Endothelial cell of umbilical vein (primary cell): ENCODE measurements around the gene TRANK1. TPM values are rescaled to one million over a fixed set of nuclear protein-coding genes. Genes with fewer than 3 reads are reported as not detected.

Experiments
- BruUV-seq: library from RNA; stranded (reverse); fragments of 400-500 nt; replicated peaks from 2 replicates; lab custom pipeline; 2021; lab: Mats Ljungman, UMichigan
- CTCF ChIA-PET: fragments of 300-600, 350-600 bp; sonication (Branson Sonifier 250); formaldehyde crosslinking; loops from one replicate; lab custom pipeline; 2021; ENCODE audit warnings: antibody characterized with exemption, inconsistent platforms; lab: Charles Lee
- POLR2A ChIA-PET: fragments of 300-600, 350-600 bp; sonication (Branson Sonifier 250); formaldehyde crosslinking; loops from one replicate; lab custom pipeline; 2021; ENCODE audit warnings: antibody characterized with exemption, inconsistent platforms; lab: Charles Lee
- DNase-seq: peaks from one replicate; pipeline ENCODE4 v3.0.0-alpha.2; 2011; ENCODE audit warnings: low read depth, low spot score
- FAIRE-seq: peaks from 2 replicates; lab custom pipeline; 2011; peaks lifted over from hg19 to GRCh38; lab: Jason Lieb, UNC
- H2AFZ ChIP-seq: 2 replicates; pipeline ENCODE4 v1.6.0; 2012; ENCODE audit warnings: low read depth, low read length, control low read depth, inconsistent platforms
- H3K27ac ChIP-seq: 2 replicates; pipeline ENCODE4 v1.5.1; 2011; ENCODE audit warnings: low read depth, mild to moderate bottlenecking, control low read depth, low read length, moderate library complexity; ENCODE audit not compliant: insufficient read depth
- H3K27me3 ChIP-seq, 2 experiments: 2 replicates each; pipeline versions ENCODE4 v1.6.0 to v1.6.1; 2011; ENCODE audit warnings: low read length in 2 of 2, mixed read lengths in 1 of 2; ENCODE audit not compliant: control insufficient read depth in 2 of 2, insufficient read depth in 2 of 2
- H3K36me3 ChIP-seq, 2 experiments: 2 replicates in 1 of 2; 3 replicates in 1 of 2; pipeline ENCODE4 v1.5.1; 2011; ENCODE audit warnings: low read length in 2 of 2, mild to moderate bottlenecking in 1 of 2, moderate library complexity in 1 of 2; ENCODE audit not compliant: control insufficient read depth in 2 of 2, insufficient read depth in 2 of 2; ENCODE audit errors: extremely low read depth in 1 of 2
- H3K4me1 ChIP-seq: 3 replicates; pipeline ENCODE4 v1.5.1; 2011; ENCODE audit warnings: mild to moderate bottlenecking, low read length; ENCODE audit not compliant: control insufficient read depth, insufficient read depth; ENCODE audit errors: extremely low read depth
- H3K4me2 ChIP-seq: 2 replicates; pipeline ENCODE4 v1.6.1; 2011; ENCODE audit warnings: low read length, control low read depth, mixed read lengths; ENCODE audit not compliant: insufficient read depth
- H3K4me3 ChIP-seq, 3 experiments: fragments of 200-600 bp in 1 of 3; sonication (generic), shearing (Covaris generic) in 1 of 3; replicated peaks in 1 of 3; 2 replicates each; pipeline ENCODE4 v1.5.1; 2011 to 2016; ENCODE audit warnings: control low read depth in 3 of 3, low read length in 3 of 3, mild to moderate bottlenecking in 2 of 3, inconsistent platforms in 1 of 3, low read depth in 1 of 3, moderate library complexity in 1 of 3; ENCODE audit not compliant: insufficient read depth in 1 of 3
- H3K79me2 ChIP-seq: 2 replicates; pipeline ENCODE4 v1.6.0; 2012; ENCODE audit warnings: low read length, inconsistent platforms; ENCODE audit not compliant: control insufficient read depth, insufficient read depth
- H3K9ac ChIP-seq: replicated peaks from 2 replicates; pipeline ENCODE3; 2011; ENCODE audit warnings: low read length, control low read depth; ENCODE audit not compliant: insufficient read depth; ENCODE audit errors: extremely low read depth
- H3K9me1 ChIP-seq: replicated peaks from 3 replicates; pipeline ENCODE4 v1.6.0; 2011; ENCODE audit warnings: mild to moderate bottlenecking, low read length; ENCODE audit not compliant: control insufficient read depth, insufficient read depth; ENCODE audit errors: extremely low read depth
- H3K9me3 ChIP-seq: replicated peaks from 2 replicates; pipeline ENCODE4 v1.5.1; 2012; ENCODE audit warnings: low read length, inconsistent platforms; ENCODE audit not compliant: control insufficient read depth, insufficient read depth
- H4K20me1 ChIP-seq: replicated peaks from 2 replicates; pipeline ENCODE3; 2011; ENCODE audit warnings: mild to moderate bottlenecking, low read length; ENCODE audit not compliant: control insufficient read depth, insufficient read depth; ENCODE audit errors: extremely low read depth
- CTCF ChIP-seq, 2 donors: IDR thresholded peaks; 1 replicate in 1 of 2; 2 replicates in 1 of 2; pipeline ENCODE4 v1.5.1; 2011; ENCODE audit warnings: low read length in 2 of 2, mild to moderate bottlenecking in 2 of 2, moderate library complexity in 2 of 2, control low read depth in 1 of 2, inconsistent platforms in 1 of 2, low read depth in 1 of 2; ENCODE audit not compliant: insufficient read depth in 1 of 2; ENCODE audit errors: extremely low read depth in 1 of 2
- EZH2 ChIP-seq: IDR thresholded peaks from 2 replicates; pipeline ENCODE4 v1.6.1; 2012; ENCODE audit warnings: borderline replicate concordance, low read depth, mild to moderate bottlenecking, moderate library complexity, low read length, inconsistent platforms; ENCODE audit not compliant: severe bottlenecking
- FOS ChIP-seq: IDR thresholded peaks from 2 replicates; pipeline ENCODE4 v1.6.1; 2011; ENCODE audit warnings: mild to moderate bottlenecking, low read length, moderate library complexity, borderline replicate concordance; ENCODE audit not compliant: insufficient read depth
- GATA2 ChIP-seq: IDR thresholded peaks from 2 replicates; pipeline ENCODE4 v1.7.0; 2011; ENCODE audit warnings: low read depth, mild to moderate bottlenecking, moderate library complexity, mixed read lengths, low read length; ENCODE audit not compliant: insufficient read length, insufficient read depth
- JUN ChIP-seq: IDR thresholded peaks from 2 replicates; pipeline ENCODE4 v1.6.1; 2011; ENCODE audit warnings: borderline replicate concordance, low read depth; ENCODE audit not compliant: insufficient read length, insufficient read depth
- MYC ChIP-seq: IDR thresholded peaks from one replicate; pipeline ENCODE4 v1.6.1; 2011; ENCODE audit warnings: mild to moderate bottlenecking, low read depth, low read length
- POLR2A ChIP-seq: IDR thresholded peaks from 2 replicates; pipeline ENCODE4 v1.6.1; 2012; ENCODE audit warnings: low read depth, mild to moderate bottlenecking, control low read depth, low read length
- POLR2AphosphoS5 ChIP-seq: IDR thresholded peaks from 2 replicates; pipeline ENCODE4 v1.6.1; 2012; ENCODE audit warnings: low read depth, mild to moderate bottlenecking, control low read depth, low read length, moderate library complexity; ENCODE audit not compliant: insufficient read depth
- dilution Hi-C: fragments of 300-500 bp; cut with MboI; formaldehyde crosslinking; loops from one replicate; pipeline ENCODE4 v1.15.0; 2019; ENCODE audit warnings: low sequenced_read_pairs; ENCODE audit not compliant: extremely low pct_ligation_motif_present
- intact Hi-C: fragments of 100-400 bp; cut with micrococcal nuclease; formaldehyde crosslinking; loops from one replicate; pipeline ENCODE4 v1.10.0; 2022
- polyA plus RNA-seq, 4 experiments: library from polyadenylated mRNA; depleted of rRNA in 3 of 4; stranded (reverse) in 3 of 4; unstranded in 1 of 4; fragments of >200 nt; gene quantifications; 2 replicates each; pipeline versions ENCODE4 v1.2.1 to v1.2.3, GENCODE V29; 2011 to 2012; ENCODE audit warnings: missing spikeins in 1 of 4
- total RNA-seq: library from RNA; stranded (reverse); gene quantifications from 2 replicates; pipeline ENCODE4 v1.2.3, GENCODE V29; 2021
- TF ChIP-seq, protein P1 (sequence below): IDR thresholded peaks from 2 replicates; pipeline ENCODE4 v1.6.1; 2011; ENCODE audit not compliant: insufficient read depth, insufficient read length

TRANK1 gene
- total and polyA plus RNA-seq, 2 donors (not counting 3 experiments of a cell fraction or from before 2014, with no cell fraction given) = 4.6 to 14.4 TPM

DNA sequence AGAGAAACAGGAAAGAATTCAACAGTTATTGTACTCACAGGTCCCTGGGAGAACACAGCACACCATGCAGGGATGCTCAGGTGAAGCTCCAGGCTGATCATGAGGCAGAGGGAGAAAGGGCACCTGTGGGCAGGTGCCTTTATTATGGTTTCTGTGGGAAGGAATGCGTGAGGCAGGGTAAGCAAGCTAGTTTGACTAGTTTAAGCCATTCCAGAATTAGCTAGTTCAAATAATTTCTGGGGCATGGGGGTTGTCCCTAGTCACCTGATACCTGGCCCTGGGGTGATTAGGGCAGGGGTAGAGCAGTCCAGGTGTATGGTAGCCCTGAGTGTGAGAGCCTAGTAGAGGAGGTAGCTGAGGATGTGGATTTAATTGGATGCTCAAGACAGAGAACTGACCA, 132.6 kb downstream of the TRANK1 start:
- Histone ChIP-seq H3K9me3 (no peaks in the 10 kb centered on the region), H3K27ac (no peak overlapping the region), H3K9ac (no peak overlapping the region), H4K20me1 (no peaks in the 10 kb centered on the region), H3K9me1 (no peaks in the 10 kb centered on the region), H3K4me1 (no peaks in the 10 kb centered on the region), H3K79me2 (no peaks in the 10 kb centered on the region), H2AFZ (no peak overlapping the region), H3K4me2 (no peak overlapping the region), H3K4me3 (no peak overlapping the region), H3K36me3 (no peaks in the 10 kb centered on the region), H3K27me3 (no peaks in the 10 kb centered on the region)
- FAIRE-seq (no peak), DNase-seq (no peak)
- intact Hi-C loops (no loop called here), dilution Hi-C loops (no loop called here)
- no TSS peak for BruUV-seq
- TF ChIP-seq GATA2 = no peak
- TF ChIP-seq JUN = no peak
- TF ChIP-seq EZH2 = no peak
- CTCF ChIA-PET = interaction anchor here (1.0 kb wide), 1 partner anchor 57 kb away, joined by 3 read pairs; no protein-coding TSS in a partner anchor
- POLR2A ChIA-PET = no interaction called here

DNA sequence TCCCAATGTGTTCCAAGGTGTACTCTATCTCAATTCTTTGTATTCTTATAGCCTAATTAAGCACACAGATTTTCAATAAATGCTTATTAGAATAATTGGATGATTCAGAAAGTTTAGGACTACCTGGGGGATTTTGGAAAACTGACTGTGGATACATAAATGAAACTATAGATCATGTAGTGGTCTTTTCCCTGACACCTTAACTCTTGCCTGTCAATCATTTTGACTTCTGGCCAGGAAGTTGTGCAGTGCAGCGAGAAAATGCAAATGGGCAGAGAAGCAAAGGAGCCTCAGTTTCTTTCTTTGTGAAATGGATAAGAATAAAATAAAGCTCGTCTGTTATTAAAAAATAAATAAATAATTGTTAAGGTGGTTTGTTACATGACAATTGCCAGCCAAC, 133.1 kb downstream of the TRANK1 start:
- H3K9me3 ChIP-seq = no peaks in the 10 kb centered on the region
- dilution Hi-C loops = no loop called here
- FAIRE-seq = no peak
- no peak for TF ChIP-seq JUN
- no peak for TF ChIP-seq CTCF (IDR thresholded peaks at IDR 0.05; ENCODE audit: extremely low read depth in 1 of 2, insufficient read depth in 1 of 2, low read depth in 1 of 2, low read length in 2 of 2)
- TF ChIP-seq POLR2A = no peak
- no peak for TF ChIP-seq EZH2
- TF ChIP-seq, protein P1, sequence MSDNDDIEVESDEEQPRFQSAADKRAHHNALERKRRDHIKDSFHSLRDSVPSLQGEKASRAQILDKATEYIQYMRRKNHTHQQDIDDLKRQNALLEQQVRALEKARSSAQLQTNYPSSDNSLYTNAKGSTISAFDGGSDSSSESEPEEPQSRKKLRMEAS = no peak
- no peak for TF ChIP-seq POLR2AphosphoS5
- TF ChIP-seq GATA2 = no peak
- no peak for TF ChIP-seq MYC
- no peak for TF ChIP-seq FOS
- H3K4me3 ChIP-seq = no peak overlapping the region
- DNase-seq = no peak
- no TSS peak for BruUV-seq
- H3K9ac ChIP-seq = no peak overlapping the region
- ChIA-PET CTCF (no interaction called here), POLR2A (no interaction called here)
- no peaks in the 10 kb centered on the region for H3K9me1 ChIP-seq
- H3K36me3 ChIP-seq = no peaks in the 10 kb centered on the region
- H3K27me3 ChIP-seq = no peaks in the 10 kb centered on the region
- H3K4me2 ChIP-seq = no peak overlapping the region
- H2AFZ ChIP-seq = no peak overlapping the region
- no peaks in the 10 kb centered on the region for H3K4me1 ChIP-seq
- H3K27ac ChIP-seq = no peak overlapping the region
- no peaks in the 10 kb centered on the region for H3K79me2 ChIP-seq
- no peaks in the 10 kb centered on the region for H4K20me1 ChIP-seq
- intact Hi-C loops = no loop called here
